Testis (tissue), 2 donors: ENCODE data around the gene CRIP2.

Experiments used
- POLR2A ChIP-seq: fragments of 450-650 bp; IDR thresholded peaks from one replicate; pipeline ENCODE4 v1.6.1; 2017; ENCODE audit warnings: antibody characterized with exemption, mild to moderate bottlenecking, moderate library complexity
- TF ChIP-seq, protein P1 (sequence below), 3 experiments: fragments of 450-650 bp in 2 of 3; fragments of 200-600 bp in 1 of 3; sonication (generic) in 1 of 3; IDR thresholded peaks; one replicate each; pipeline ENCODE4 v1.5.1; 2016 to 2019; ENCODE audit warnings: antibody characterized with exemption in 3 of 3, mild to moderate bottlenecking in 2 of 3, moderate library complexity in 1 of 3

DNA sequence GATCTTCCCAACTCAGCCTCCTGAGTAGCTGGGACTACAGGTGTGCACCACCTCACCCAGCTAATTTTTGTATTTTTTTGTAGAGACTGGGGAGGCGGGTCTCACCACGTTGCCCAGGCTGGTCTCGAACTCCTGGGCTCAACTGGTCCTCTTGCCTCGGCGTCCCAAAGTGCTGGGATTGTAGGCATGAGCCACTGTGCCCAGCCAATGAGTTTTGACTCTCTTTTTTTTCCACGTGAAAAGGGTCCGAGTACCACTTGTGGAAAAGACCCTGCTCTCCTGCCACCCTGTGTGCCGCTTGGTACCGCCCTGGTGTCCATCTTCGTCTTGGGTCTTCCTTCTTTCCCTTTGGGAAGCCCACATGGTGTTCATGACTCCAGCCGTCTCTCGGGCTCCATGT, 34.0 kb downstream of the CRIP2 start:
- TF ChIP-seq POLR2A = no peak
- TF ChIP-seq, protein P1, sequence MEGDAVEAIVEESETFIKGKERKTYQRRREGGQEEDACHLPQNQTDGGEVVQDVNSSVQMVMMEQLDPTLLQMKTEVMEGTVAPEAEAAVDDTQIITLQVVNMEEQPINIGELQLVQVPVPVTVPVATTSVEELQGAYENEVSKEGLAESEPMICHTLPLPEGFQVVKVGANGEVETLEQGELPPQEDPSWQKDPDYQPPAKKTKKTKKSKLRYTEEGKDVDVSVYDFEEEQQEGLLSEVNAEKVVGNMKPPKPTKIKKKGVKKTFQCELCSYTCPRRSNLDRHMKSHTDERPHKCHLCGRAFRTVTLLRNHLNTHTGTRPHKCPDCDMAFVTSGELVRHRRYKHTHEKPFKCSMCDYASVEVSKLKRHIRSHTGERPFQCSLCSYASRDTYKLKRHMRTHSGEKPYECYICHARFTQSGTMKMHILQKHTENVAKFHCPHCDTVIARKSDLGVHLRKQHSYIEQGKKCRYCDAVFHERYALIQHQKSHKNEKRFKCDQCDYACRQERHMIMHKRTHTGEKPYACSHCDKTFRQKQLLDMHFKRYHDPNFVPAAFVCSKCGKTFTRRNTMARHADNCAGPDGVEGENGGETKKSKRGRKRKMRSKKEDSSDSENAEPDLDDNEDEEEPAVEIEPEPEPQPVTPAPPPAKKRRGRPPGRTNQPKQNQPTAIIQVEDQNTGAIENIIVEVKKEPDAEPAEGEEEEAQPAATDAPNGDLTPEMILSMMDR (IDR thresholded peaks at IDR 0.05) = no peak
